ENCODE data around the gene SMIM33. TPM values are rescaled to one million over a fixed set of nuclear protein-coding genes. Genes with fewer than 3 reads are reported as not detected.
"Not testable (repeated sequence)": the region's sequence is repeated elsewhere in the genome, so short reads cannot be mapped to it uniquely, and the experiment has no call there.

SMIM33 gene
- total RNA-seq, 1 experiment from 2014 or later: not detected

GRCh38 chr5:139435676-139436075 is 35.1 kb upstream of the SMIM33 start:
- BruUV-seq (replicated peaks): no TSS peak
- DNase-seq (ENCODE audit: low spot score): no peak
- Histone ChIP-seq H3K27ac (ENCODE audit: low read depth, low read length, poor library complexity, severe bottlenecking) (no peak overlapping the region), H3K4me1 (ENCODE audit: insufficient read depth, low read length, poor library complexity, severe bottlenecking) (peaks cover 9% of the 10 kb centered on the region), H3K4me3 (ENCODE audit: low read depth, low read length, poor library complexity, severe bottlenecking) (no peak overlapping the region), H3K36me3 (ENCODE audit: insufficient read depth, low read length, poor library complexity, severe bottlenecking) (no peaks in the 10 kb centered on the region), H3K27me3 (replicated peaks; ENCODE audit: insufficient read depth, low read depth, low read length, poor library complexity) (no peaks in the 10 kb centered on the region), H3K9me3 (ENCODE audit: low read depth, low read length, poor library complexity, severe bottlenecking) (no peaks in the 10 kb centered on the region)
- ChIA-PET POLR2A (ENCODE audit: low non-redundant PET) (interaction anchor here (0.6 to 0.7 kb wide), 2 partner anchors 43 to 317 kb away, joined by 3 read pairs; no protein-coding TSS in a partner anchor), CTCF (interaction anchor here (0.6 kb wide), 1 partner anchor 203 kb away, joined by 3 read pairs; no protein-coding TSS in a partner anchor)
- no peak for TF ChIP-seq EZH2 (IDR thresholded peaks at IDR 0.05; ENCODE audit: borderline replicate concordance, low read depth, low read length, poor library complexity, severe bottlenecking)
- TF ChIP-seq, protein P1, sequence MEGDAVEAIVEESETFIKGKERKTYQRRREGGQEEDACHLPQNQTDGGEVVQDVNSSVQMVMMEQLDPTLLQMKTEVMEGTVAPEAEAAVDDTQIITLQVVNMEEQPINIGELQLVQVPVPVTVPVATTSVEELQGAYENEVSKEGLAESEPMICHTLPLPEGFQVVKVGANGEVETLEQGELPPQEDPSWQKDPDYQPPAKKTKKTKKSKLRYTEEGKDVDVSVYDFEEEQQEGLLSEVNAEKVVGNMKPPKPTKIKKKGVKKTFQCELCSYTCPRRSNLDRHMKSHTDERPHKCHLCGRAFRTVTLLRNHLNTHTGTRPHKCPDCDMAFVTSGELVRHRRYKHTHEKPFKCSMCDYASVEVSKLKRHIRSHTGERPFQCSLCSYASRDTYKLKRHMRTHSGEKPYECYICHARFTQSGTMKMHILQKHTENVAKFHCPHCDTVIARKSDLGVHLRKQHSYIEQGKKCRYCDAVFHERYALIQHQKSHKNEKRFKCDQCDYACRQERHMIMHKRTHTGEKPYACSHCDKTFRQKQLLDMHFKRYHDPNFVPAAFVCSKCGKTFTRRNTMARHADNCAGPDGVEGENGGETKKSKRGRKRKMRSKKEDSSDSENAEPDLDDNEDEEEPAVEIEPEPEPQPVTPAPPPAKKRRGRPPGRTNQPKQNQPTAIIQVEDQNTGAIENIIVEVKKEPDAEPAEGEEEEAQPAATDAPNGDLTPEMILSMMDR (conservative IDR thresholded peaks at IDR 0.05; ENCODE audit: low read depth, low read length): no peak
- intact Hi-C loops (cut with micrococcal nuclease; ENCODE audit: unreplicated experiment): no loop called here

DNA sequence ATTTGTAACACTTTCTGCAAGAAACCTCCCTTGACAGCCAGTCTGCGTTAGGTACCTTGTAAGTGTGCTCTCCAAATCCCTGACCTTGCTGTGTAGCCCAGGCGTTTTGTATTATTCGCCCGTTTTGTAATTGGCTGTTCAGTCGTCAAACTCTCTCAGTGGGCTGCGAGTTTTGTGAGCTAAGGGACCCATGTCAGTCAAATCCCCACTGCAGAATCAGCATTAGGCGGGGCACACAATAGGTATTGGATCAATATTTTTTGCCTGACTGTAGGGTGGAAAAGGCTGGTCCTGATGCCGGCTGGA is 32.1 kb upstream of the SMIM33 start:
- H3K9me3 ChIP-seq (ENCODE audit: low read depth, low read length, poor library complexity, severe bottlenecking): no peaks in the 10 kb centered on the region
- H3K36me3 ChIP-seq (ENCODE audit: insufficient read depth, low read length, poor library complexity, severe bottlenecking): no peaks in the 10 kb centered on the region
- H3K27ac ChIP-seq (ENCODE audit: low read depth, low read length, poor library complexity, severe bottlenecking): no peak overlapping the region
- H3K27me3 ChIP-seq (replicated peaks; ENCODE audit: insufficient read depth, low read depth, low read length, poor library complexity): no peaks in the 10 kb centered on the region
- POLR2A ChIA-PET (ENCODE audit: low non-redundant PET): interaction anchor here (0.6 kb wide), 1 partner anchor 273 kb away, joined by 6 read pairs; no protein-coding TSS in a partner anchor
- BruUV-seq (replicated peaks): no TSS peak
- H3K4me3 ChIP-seq (ENCODE audit: low read depth, low read length, poor library complexity, severe bottlenecking): peak overlapping the region; percentile 78
- DNase-seq (ENCODE audit: low spot score): no peak
- intact Hi-C loops (cut with micrococcal nuclease; ENCODE audit: unreplicated experiment): no loop called here
- no peak for TF ChIP-seq EZH2 (IDR thresholded peaks at IDR 0.05; ENCODE audit: borderline replicate concordance, low read depth, low read length, poor library complexity, severe bottlenecking)
- TF ChIP-seq, protein P1 (conservative IDR thresholded peaks at IDR 0.05; ENCODE audit: low read depth, low read length): no peak
- CTCF ChIA-PET: no interaction called here
- H3K4me1 ChIP-seq (ENCODE audit: insufficient read depth, low read length, poor library complexity, severe bottlenecking): peaks cover 10% of the 10 kb centered on the region

DNA sequence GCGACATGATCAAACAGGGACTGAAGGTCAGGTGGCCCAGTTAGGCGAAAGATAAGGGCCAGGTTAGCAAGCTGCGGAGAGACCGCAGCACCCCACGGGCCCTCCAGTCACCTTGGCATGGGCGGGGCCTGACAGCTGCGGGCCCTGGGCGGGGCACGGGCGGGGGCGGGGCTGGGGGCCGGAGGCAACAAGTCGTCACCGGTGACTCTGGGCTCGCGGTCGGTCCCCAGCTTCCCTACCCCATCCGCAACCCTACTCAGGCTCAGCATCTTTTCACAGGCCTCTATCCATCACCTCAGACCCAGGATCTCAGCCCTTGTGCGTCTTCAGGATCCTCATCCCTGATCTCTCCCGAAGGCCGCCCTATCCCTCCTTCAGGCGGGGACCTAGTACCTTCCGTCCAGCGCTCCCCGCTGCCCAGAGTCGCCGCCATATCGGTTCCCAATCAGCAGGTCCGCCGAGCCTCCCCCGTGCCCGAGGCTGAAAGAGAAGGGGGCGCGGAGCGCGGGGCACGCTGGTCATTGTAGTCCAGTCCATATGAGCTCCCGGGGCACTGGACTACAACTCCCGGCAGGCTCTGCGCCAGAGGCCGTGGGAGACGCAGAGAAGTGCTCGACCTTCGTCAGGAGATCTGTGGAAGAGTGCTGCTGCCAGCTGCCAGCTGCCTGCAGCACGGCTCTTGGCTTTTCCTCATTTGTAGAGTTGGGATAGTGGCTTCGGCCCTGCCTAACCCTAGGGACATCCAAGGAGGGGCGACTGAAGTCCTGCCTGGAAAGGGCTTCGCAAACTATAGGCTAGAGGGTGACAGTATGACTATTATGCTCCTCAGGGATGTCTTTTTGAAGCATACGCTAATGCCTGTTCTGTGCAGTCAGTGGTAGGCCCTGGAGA is 31.5 kb upstream of the SMIM33 start, which contains the start of gene DNAJC18:
Gene DNAJC18, minus strand, starts transcription at position 513 of the 891 bp plus-strand sequence. Its CDS starts 80 bp downstream, at position 433.
- POLR2A ChIA-PET (ENCODE audit: low non-redundant PET): interaction anchor here (0.6 kb wide), 1 partner anchor 273 kb away, joined by 6 read pairs; no protein-coding TSS in a partner anchor
- H3K27ac ChIP-seq (ENCODE audit: low read depth, low read length, poor library complexity, severe bottlenecking): peak within 1 kb of the TSS; percentile 78
- H3K36me3 ChIP-seq (ENCODE audit: insufficient read depth, low read length, poor library complexity, severe bottlenecking): no peaks in the 10 kb centered on the region
- BruUV-seq (replicated peaks): no TSS peak
- H3K9me3 ChIP-seq (ENCODE audit: low read depth, low read length, poor library complexity, severe bottlenecking): no peaks in the 10 kb centered on the region
- peak; percentile 94 for DNase-seq (ENCODE audit: low spot score)
- H3K27me3 ChIP-seq (replicated peaks; ENCODE audit: insufficient read depth, low read depth, low read length, poor library complexity): no peaks in the 10 kb centered on the region
- no peak for TF ChIP-seq EZH2 (IDR thresholded peaks at IDR 0.05; ENCODE audit: borderline replicate concordance, low read depth, low read length, poor library complexity, severe bottlenecking)
- TF ChIP-seq, protein P1 (conservative IDR thresholded peaks at IDR 0.05; ENCODE audit: low read depth, low read length): no peak
- intact Hi-C loops (cut with micrococcal nuclease; ENCODE audit: unreplicated experiment): no loop called here
- H3K4me1 ChIP-seq (ENCODE audit: insufficient read depth, low read length, poor library complexity, severe bottlenecking): peaks cover 14% of the 10 kb centered on the region
- CTCF ChIA-PET: interaction anchor here (1.0 kb wide), 2 partner anchors 16 to 18 kb away, joined by 3 to 4 read pairs; no protein-coding TSS in a partner anchor
- H3K4me3 ChIP-seq (ENCODE audit: low read depth, low read length, poor library complexity, severe bottlenecking): peak within 1 kb of the TSS; percentile 78

DNA sequence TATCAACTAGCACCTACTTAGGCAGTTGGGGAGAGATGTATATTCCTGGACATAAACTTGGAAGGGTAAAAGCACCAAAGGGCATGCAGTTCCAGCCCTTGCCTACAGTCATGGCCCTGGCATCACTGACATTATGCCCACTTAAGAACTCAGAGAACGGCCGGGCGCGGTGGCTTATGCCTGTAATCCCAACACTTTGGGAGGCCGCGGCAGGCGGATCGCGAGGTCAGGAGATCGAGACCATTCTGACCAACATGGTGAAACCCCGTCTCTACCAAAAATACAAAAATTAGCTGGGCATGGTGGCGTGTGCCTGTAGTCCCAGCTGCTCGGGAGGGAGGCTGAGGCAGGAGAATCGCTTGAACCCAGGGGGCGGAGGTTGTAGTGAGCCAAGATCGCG is 30.4 kb upstream of the SMIM33 start:
- BruUV-seq (replicated peaks); CTCF ChIA-PET; intact Hi-C loops (cut with micrococcal nuclease; ENCODE audit: unreplicated experiment); H3K27ac ChIP-seq (ENCODE audit: low read depth, low read length, poor library complexity, severe bottlenecking); H3K4me3 ChIP-seq (ENCODE audit: low read depth, low read length, poor library complexity, severe bottlenecking); H3K9me3 ChIP-seq (ENCODE audit: low read depth, low read length, poor library complexity, severe bottlenecking); H3K36me3 ChIP-seq (ENCODE audit: insufficient read depth, low read length, poor library complexity, severe bottlenecking); H3K27me3 ChIP-seq (replicated peaks; ENCODE audit: insufficient read depth, low read depth, low read length, poor library complexity); DNase-seq (ENCODE audit: low spot score): not testable (repeated sequence)
- POLR2A ChIA-PET (ENCODE audit: low non-redundant PET): interaction anchor here (0.7 kb wide), 1 partner anchor 17 kb away, joined by 3 read pairs; no protein-coding TSS in a partner anchor
- H3K4me1 ChIP-seq (ENCODE audit: insufficient read depth, low read length, poor library complexity, severe bottlenecking): peaks cover 14% of the 10 kb centered on the region
